Uterus (tissue), 4 donors: Measurements from ENCODE around the gene B3GNT2. TPM values are rescaled to one million over a fixed set of nuclear protein-coding genes. Genes with fewer than 3 reads are reported as not detected.

Experiments used
- DNase-seq, 2 donors: peaks; one replicate each; pipeline ENCODE4 v3.0.0-alpha.2; 2019 to 2020
- H3K27ac ChIP-seq, 2 donors: fragments of 200-600 bp; sonication (generic); 1 replicate in 1 of 2; 2 replicates in 1 of 2; pipeline ENCODE4 v1.5.1; 2016 to 2018
- H3K27me3 ChIP-seq, 2 donors: fragments of 200-600 bp; sonication (generic); one replicate each; pipeline ENCODE4 v1.5.1; 2018 to 2019; ENCODE audit warnings: control low read depth in 1 of 2
- H3K36me3 ChIP-seq, 2 donors: fragments of 200-600 bp; sonication (generic); one replicate each; pipeline ENCODE4 v1.5.1; 2019; ENCODE audit warnings: control low read depth in 1 of 2
- H3K4me1 ChIP-seq, 2 donors: fragments of 200-600 bp; sonication (generic); one replicate each; pipeline ENCODE4 v1.5.1; 2018 to 2019; ENCODE audit warnings: control low read depth in 1 of 2
- H3K4me3 ChIP-seq, 2 donors: fragments of 200-600 bp; sonication (generic); 1 replicate in 1 of 2; 2 replicates in 1 of 2; pipeline ENCODE4 v1.5.1; 2018 to 2019; ENCODE audit warnings: mild to moderate bottlenecking in 1 of 2
- H3K9me3 ChIP-seq, 2 donors: fragments of 200-600 bp; sonication (generic); one replicate each; pipeline ENCODE4 v1.5.1; 2019; ENCODE audit warnings: control low read depth in 1 of 2
- POLR2A ChIP-seq, 2 donors: fragments of 450-650 bp; IDR thresholded peaks; one replicate each; pipeline ENCODE4 v1.6.1; 2016; ENCODE audit warnings: antibody characterized with exemption in 2 of 2, mild to moderate bottlenecking in 1 of 2, moderate library complexity in 1 of 2
- intact Hi-C: fragments of 100-400 bp; cut with DNase I; formaldehyde crosslinking; loops from one replicate; pipeline ENCODE4 v1.15.1; 2023; ENCODE audit warnings: low total_unique reads
- total RNA-seq, 4 donors: library from RNA; depleted of rRNA in 3 of 4; stranded (reverse); fragments of >200 nt in 3 of 4; gene quantifications; one replicate each; pipeline versions ENCODE4 v1.1.0 to v1.2.4, GENCODE V29; 2014 to 2023
- TF ChIP-seq, protein P1 (sequence below), 4 experiments: fragments of 200-600 bp in 2 of 4; fragments of 450-650 bp in 2 of 4; sonication (generic) in 2 of 4; IDR thresholded peaks; one replicate each; pipeline ENCODE4 v1.5.1; 2016 to 2019; ENCODE audit warnings: antibody characterized with exemption in 4 of 4, mild to moderate bottlenecking in 2 of 4, moderate library complexity in 1 of 4
- donor health status: DM: yes; HTN: yes; CAD: no.

B3GNT2 gene
- total RNA-seq, 4 donors from 2014 or later, result 15.9 to 42.4 (median 25.5) TPM

DNA sequence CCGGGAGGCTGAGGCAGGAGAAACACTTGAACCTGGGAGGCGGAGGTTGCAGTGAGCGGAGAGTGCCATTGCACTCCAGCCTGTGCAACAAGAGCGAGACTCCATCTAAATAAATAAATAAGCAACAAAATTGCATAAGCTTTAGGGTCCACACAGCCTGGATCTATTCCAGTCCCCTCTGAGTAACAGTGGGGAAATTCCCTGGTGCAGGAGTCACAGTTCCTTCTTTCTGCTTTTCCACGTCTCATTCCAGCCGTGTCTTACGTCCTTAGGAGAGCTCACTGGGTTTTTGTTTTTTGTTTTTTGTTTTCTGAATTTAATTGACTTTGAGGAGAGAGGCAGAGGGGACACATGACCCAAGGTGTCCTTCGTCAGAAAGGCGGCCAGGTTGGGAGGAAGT lies 44.6 kb downstream of the B3GNT2 start:
- intact Hi-C loops, result no loop called here
- no peak overlapping the region for H3K4me3 ChIP-seq
- H3K27ac ChIP-seq, result no peak overlapping the region
- DNase-seq, result no peak
- no peaks in the 10 kb centered on the region for H3K4me1 ChIP-seq
- TF ChIP-seq POLR2A (IDR thresholded peaks at IDR 0.05), result no peak
- TF ChIP-seq, protein P1, sequence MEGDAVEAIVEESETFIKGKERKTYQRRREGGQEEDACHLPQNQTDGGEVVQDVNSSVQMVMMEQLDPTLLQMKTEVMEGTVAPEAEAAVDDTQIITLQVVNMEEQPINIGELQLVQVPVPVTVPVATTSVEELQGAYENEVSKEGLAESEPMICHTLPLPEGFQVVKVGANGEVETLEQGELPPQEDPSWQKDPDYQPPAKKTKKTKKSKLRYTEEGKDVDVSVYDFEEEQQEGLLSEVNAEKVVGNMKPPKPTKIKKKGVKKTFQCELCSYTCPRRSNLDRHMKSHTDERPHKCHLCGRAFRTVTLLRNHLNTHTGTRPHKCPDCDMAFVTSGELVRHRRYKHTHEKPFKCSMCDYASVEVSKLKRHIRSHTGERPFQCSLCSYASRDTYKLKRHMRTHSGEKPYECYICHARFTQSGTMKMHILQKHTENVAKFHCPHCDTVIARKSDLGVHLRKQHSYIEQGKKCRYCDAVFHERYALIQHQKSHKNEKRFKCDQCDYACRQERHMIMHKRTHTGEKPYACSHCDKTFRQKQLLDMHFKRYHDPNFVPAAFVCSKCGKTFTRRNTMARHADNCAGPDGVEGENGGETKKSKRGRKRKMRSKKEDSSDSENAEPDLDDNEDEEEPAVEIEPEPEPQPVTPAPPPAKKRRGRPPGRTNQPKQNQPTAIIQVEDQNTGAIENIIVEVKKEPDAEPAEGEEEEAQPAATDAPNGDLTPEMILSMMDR (IDR thresholded peaks at IDR 0.05), result no peak
- no peaks in the 10 kb centered on the region for H3K27me3 ChIP-seq
- H3K9me3 ChIP-seq, result no peaks in the 10 kb centered on the region
- no peaks in the 10 kb centered on the region for H3K36me3 ChIP-seq

DNA sequence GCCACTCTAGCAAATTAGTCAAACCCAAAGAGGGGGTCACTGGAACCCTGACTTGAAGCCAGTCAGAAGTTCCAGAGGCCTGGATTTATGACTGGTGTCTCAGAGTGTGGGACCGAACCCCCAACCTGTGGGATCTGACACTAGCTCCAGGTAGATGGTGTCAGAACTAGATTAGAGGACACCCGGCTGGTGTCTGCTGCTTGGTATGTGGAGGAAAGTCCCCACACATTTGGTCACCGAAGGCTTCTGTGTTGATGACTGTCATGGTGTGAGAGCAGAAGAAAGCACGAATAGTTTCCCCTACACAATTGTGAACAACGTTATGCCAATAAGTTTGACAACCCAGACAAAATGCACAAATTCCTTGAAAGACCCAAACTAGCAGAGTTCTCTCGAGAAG lies 48.1 kb downstream of the B3GNT2 start:
- TF ChIP-seq, protein P1 (IDR thresholded peaks at IDR 0.05), result no peak
- no peak for TF ChIP-seq POLR2A (IDR thresholded peaks at IDR 0.05)
- no peaks in the 10 kb centered on the region for H3K27me3 ChIP-seq
- DNase-seq, result no peak
- no peaks in the 10 kb centered on the region for H3K4me1 ChIP-seq
- no peaks in the 10 kb centered on the region for H3K36me3 ChIP-seq
- intact Hi-C loops, result no loop called here
- no peak overlapping the region for H3K4me3 ChIP-seq
- no peaks in the 10 kb centered on the region for H3K9me3 ChIP-seq
- no peak overlapping the region for H3K27ac ChIP-seq

DNA sequence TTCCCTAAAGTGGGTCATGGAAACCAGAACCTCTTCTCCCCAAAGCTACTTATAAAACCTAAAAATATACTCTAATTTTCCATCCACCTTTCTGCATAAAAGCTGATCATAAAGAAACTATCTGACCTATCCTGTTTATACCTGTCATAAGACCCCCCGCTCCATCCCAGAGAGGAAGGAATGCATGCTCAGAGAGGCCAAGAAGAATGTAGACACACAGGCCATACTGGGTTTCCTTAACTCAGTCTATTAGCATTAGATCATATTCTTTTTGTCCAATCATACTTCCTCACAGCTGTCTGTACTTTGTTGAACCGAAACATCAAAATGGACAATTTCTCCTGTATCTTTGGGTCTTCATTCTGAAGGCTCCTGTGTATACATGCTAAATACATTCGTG lies 52.3 kb downstream of the B3GNT2 start:
- Histone ChIP-seq H3K27me3 (no peaks in the 10 kb centered on the region), H3K36me3 (no peaks in the 10 kb centered on the region), H3K27ac (no peak overlapping the region), H3K9me3 (no peaks in the 10 kb centered on the region), H3K4me1 (no peaks in the 10 kb centered on the region), H3K4me3 (no peak overlapping the region)
- no peak for TF ChIP-seq POLR2A (IDR thresholded peaks at IDR 0.05)
- TF ChIP-seq, protein P1 (IDR thresholded peaks at IDR 0.05), result no peak
- no peak for DNase-seq
- intact Hi-C loops, result no loop called here

DNA sequence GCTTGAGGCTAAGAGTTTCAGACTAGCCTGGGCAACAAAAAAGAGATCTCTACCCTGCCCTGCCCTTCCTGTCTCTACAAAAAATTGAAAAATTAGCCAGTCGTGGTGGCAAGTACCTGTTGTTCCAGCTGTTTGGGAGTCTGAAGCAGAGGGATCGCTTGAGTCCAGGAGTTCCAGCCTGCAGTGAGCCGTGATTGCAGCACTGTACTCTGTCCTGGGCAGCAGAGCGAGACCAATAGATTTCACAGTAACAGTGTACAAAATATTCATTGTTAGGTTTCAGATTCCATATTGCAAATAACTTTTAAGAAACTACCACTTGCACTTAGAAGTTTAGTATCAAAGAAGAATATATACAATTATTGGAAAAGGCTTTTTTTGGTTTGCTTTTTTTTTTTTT lies 54.3 kb downstream of the B3GNT2 start:
- DNase-seq, result no peak
- H3K9me3 ChIP-seq, result no peaks in the 10 kb centered on the region
- no peak overlapping the region for H3K4me3 ChIP-seq
- H3K27me3 ChIP-seq, result no peaks in the 10 kb centered on the region
- TF ChIP-seq, protein P1 (IDR thresholded peaks at IDR 0.05), result no peak
- no peak for TF ChIP-seq POLR2A (IDR thresholded peaks at IDR 0.05)
- H3K27ac ChIP-seq, result no peak overlapping the region
- intact Hi-C loops, result no loop called here
- H3K36me3 ChIP-seq, result no peaks in the 10 kb centered on the region
- H3K4me1 ChIP-seq, result no peaks in the 10 kb centered on the region

DNA sequence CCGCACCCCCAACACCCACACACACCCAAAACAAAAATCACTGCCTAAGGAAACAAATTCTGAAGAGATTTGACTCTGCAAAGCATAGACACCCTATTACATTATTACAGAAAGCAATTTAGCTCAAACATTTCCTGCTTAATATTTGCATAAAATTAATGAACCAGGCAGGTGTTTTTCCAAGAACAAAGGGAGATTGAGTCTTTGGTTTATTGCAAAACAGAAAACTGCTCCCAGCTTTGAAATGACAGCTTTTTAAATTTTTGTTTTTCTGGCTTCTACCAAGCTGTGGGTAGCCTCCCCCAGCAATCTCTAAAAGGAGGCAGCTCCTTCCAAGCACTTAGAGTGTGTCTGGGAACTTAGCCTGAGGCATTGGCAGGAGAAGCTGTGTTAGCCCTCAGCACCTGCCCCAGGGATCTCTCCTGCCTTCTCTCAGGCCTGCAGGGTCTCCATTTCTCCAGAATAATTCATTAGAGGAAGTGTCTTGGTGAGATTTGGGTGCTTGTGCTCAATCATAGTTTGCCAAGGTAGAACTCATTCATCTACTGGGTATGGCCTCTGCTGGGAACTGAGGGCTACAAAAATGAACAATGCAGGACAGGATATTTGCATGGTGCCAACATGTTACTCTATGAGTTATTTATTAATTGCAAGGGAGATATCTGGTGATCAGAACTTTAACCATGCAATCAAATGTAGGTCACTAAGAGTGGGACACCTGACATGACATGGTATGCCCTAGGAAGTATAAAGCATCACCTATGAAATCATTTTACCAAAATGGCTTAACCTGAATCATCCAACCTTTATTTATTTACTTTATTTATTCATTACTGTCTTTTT lies 58.7 kb downstream of the B3GNT2 start:
- TF ChIP-seq, protein P1 (IDR thresholded peaks at IDR 0.05), result no peak
- no peak for TF ChIP-seq POLR2A (IDR thresholded peaks at IDR 0.05)
- Histone ChIP-seq H3K27ac (no peak overlapping the region), H3K4me3 (no peak overlapping the region), H3K36me3 (no peaks in the 10 kb centered on the region), H3K27me3 (no peaks in the 10 kb centered on the region), H3K9me3 (no peaks in the 10 kb centered on the region), H3K4me1 (no peaks in the 10 kb centered on the region)
- intact Hi-C loops, result no loop called here
- no peak for DNase-seq
